ENCODE data around the gene NOS3. TPM values are rescaled to one million over a fixed set of nuclear protein-coding genes. Genes with fewer than 3 reads are reported as not detected.
A peak's percentile ranks its signal among the peaks of the same experiment; 100 is the strongest.

NOS3 gene
- total and polyA plus RNA-seq, 3 experiments from 2014 or later, result 5.2 to 10.6 (median 9.9) TPM

GRCh38 chr7:150954986-150955518, 35.8 kb upstream of the NOS3 start:
- no peak for DNase-seq
- H3K27me3 ChIP-seq (ENCODE audit: insufficient read depth, low read length, poor library complexity, severe bottlenecking), result peaks cover 7% of the 10 kb centered on the region
- Mint-ChIP-seq H3K9me3 (no peaks in the 10 kb centered on the region), H3K27me3 (peaks cover 29 to 40% of the 10 kb centered on the region in 2 donors), H3K36me3 (peaks cover 0 to 3% (median 0%) of the 10 kb centered on the region in 3 donors), H3K27ac (no peak overlapping the region), H3K4me3 (no peak overlapping the region), H3K4me1 (peaks cover 3 to 14% (median 7%) of the 10 kb centered on the region in 3 donors)
- H3K4me1 ChIP-seq (ENCODE audit: insufficient read depth, low read length), result no peaks in the 10 kb centered on the region
- H3K9me3 ChIP-seq (ENCODE audit: low read length), result no peaks in the 10 kb centered on the region
- ChIA-PET POLR2A (no interaction called here), CTCF (no interaction called here)
- peak overlapping the region; percentile 19 for H3K4me3 ChIP-seq (ENCODE audit: low read length)
- H3K27ac ChIP-seq (ENCODE audit: low read depth, low read length), result peak overlapping the region; percentile 79
- H3K36me3 ChIP-seq (ENCODE audit: insufficient read depth, low read length), result no peaks in the 10 kb centered on the region

- no peak for DNase-seq
- Mint-ChIP-seq H3K27me3 (peaks cover 29 to 40% of the 10 kb centered on the region in 2 donors), H3K27ac (no peak overlapping the region), H3K4me3 (no peak overlapping the region), H3K36me3 (peaks cover 0 to 3% (median 0%) of the 10 kb centered on the region in 3 donors), H3K9me3 (no peaks in the 10 kb centered on the region), H3K4me1 (peaks cover 3 to 14% (median 7%) of the 10 kb centered on the region in 3 donors)
- POLR2A ChIA-PET, result no interaction called here
- peak overlapping the region; percentile 79 for H3K27ac ChIP-seq (ENCODE audit: low read depth, low read length)
- H3K36me3 ChIP-seq (ENCODE audit: insufficient read depth, low read length), result no peaks in the 10 kb centered on the region
- H3K9me3 ChIP-seq (ENCODE audit: low read length), result no peaks in the 10 kb centered on the region
- H3K27me3 ChIP-seq (ENCODE audit: insufficient read depth, low read length, poor library complexity, severe bottlenecking), result peaks cover 7% of the 10 kb centered on the region
- CTCF ChIA-PET, result no interaction called here
- H3K4me3 ChIP-seq (ENCODE audit: low read length), result no peak overlapping the region
- H3K4me1 ChIP-seq (ENCODE audit: insufficient read depth, low read length), result no peaks in the 10 kb centered on the region
Measured at GRCh38 chr7:150955519-150956394, 35.1 kb upstream of the NOS3 start.

- H3K4me1 Mint-ChIP-seq, result peaks cover 3 to 14% (median 7%) of the 10 kb centered on the region in 3 donors
- CTCF ChIA-PET, result no interaction called here
- DNase-seq, result no peak
- Histone ChIP-seq H3K27ac (ENCODE audit: low read depth, low read length) (peak overlapping the region; percentile 69), H3K4me3 (ENCODE audit: low read length) (no peak overlapping the region), H3K36me3 (ENCODE audit: insufficient read depth, low read length) (no peaks in the 10 kb centered on the region), H3K9me3 (ENCODE audit: low read length) (no peaks in the 10 kb centered on the region), H3K4me1 (ENCODE audit: insufficient read depth, low read length) (no peaks in the 10 kb centered on the region), H3K27me3 (ENCODE audit: insufficient read depth, low read length, poor library complexity, severe bottlenecking) (peaks cover 7% of the 10 kb centered on the region)
- H3K27me3 Mint-ChIP-seq, result peaks cover 33 to 40% of the 10 kb centered on the region in 2 donors
- H3K9me3 Mint-ChIP-seq, result no peaks in the 10 kb centered on the region
- POLR2A ChIA-PET, result no interaction called here
- peak overlapping the region in 2 of 8 donors; percentile 63 to 86 for H3K27ac Mint-ChIP-seq
- H3K36me3 Mint-ChIP-seq, result peaks cover 0 to 3% (median 0%) of the 10 kb centered on the region in 3 donors
- no peak overlapping the region for H3K4me3 Mint-ChIP-seq
Measured at GRCh38 chr7:150956395-150957132, 34.3 kb upstream of the NOS3 start.

- H3K4me3 ChIP-seq (ENCODE audit: low read length), result no peak overlapping the region
- H3K27me3 Mint-ChIP-seq, result peaks cover 34 to 42% of the 10 kb centered on the region in 2 donors
- CTCF ChIA-PET, result no interaction called here
- H3K4me1 ChIP-seq (ENCODE audit: insufficient read depth, low read length), result no peaks in the 10 kb centered on the region
- H3K27me3 ChIP-seq (ENCODE audit: insufficient read depth, low read length, poor library complexity, severe bottlenecking), result peaks cover 7% of the 10 kb centered on the region
- DNase-seq, result no peak
- H3K36me3 ChIP-seq (ENCODE audit: insufficient read depth, low read length), result no peaks in the 10 kb centered on the region
- POLR2A ChIA-PET, result no interaction called here
- H3K27ac ChIP-seq (ENCODE audit: low read depth, low read length), result peak overlapping the region; percentile 69
- H3K9me3 ChIP-seq (ENCODE audit: low read length), result no peaks in the 10 kb centered on the region
- peaks cover 0 to 3% (median 0%) of the 10 kb centered on the region in 3 donors for H3K36me3 Mint-ChIP-seq
- peaks cover 3 to 14% (median 7%) of the 10 kb centered on the region in 3 donors for H3K4me1 Mint-ChIP-seq
- no peak overlapping the region for H3K4me3 Mint-ChIP-seq
- no peaks in the 10 kb centered on the region for H3K9me3 Mint-ChIP-seq
- H3K27ac Mint-ChIP-seq, result peak overlapping the region in 1 of 8 donors; percentile 86
Measured at GRCh38 chr7:150957133-150958020, 33.4 kb upstream of the NOS3 start.

- no peak for DNase-seq
- Mint-ChIP-seq H3K27me3 (peaks cover 37 to 48% of the 10 kb centered on the region in 2 donors), H3K4me3 (no peak overlapping the region), H3K4me1 (peaks cover 3 to 17% (median 7%) of the 10 kb centered on the region in 3 donors), H3K9me3 (no peaks in the 10 kb centered on the region), H3K36me3 (peaks cover 0 to 3% (median 0%) of the 10 kb centered on the region in 3 donors), H3K27ac (no peak overlapping the region)
- Histone ChIP-seq H3K4me1 (ENCODE audit: insufficient read depth, low read length) (no peaks in the 10 kb centered on the region), H3K27me3 (ENCODE audit: insufficient read depth, low read length, poor library complexity, severe bottlenecking) (peaks cover 7% of the 10 kb centered on the region), H3K27ac (ENCODE audit: low read depth, low read length) (no peak overlapping the region), H3K9me3 (ENCODE audit: low read length) (no peaks in the 10 kb centered on the region), H3K4me3 (ENCODE audit: low read length) (no peak overlapping the region), H3K36me3 (ENCODE audit: insufficient read depth, low read length) (no peaks in the 10 kb centered on the region)
- ChIA-PET POLR2A (no interaction called here), CTCF (no interaction called here)
Measured at GRCh38 chr7:150958062-150958552, 32.7 kb upstream of the NOS3 start.

- Mint-ChIP-seq H3K27me3 (peaks cover 37 to 49% of the 10 kb centered on the region in 2 donors), H3K4me1 (peaks cover 3 to 17% (median 7%) of the 10 kb centered on the region in 3 donors), H3K9me3 (no peaks in the 10 kb centered on the region), H3K27ac (no peak overlapping the region), H3K36me3 (peaks cover 0 to 3% (median 0%) of the 10 kb centered on the region in 3 donors), H3K4me3 (no peak overlapping the region)
- H3K36me3 ChIP-seq (ENCODE audit: insufficient read depth, low read length), result no peaks in the 10 kb centered on the region
- peak overlapping the region; percentile 76 for H3K27ac ChIP-seq (ENCODE audit: low read depth, low read length)
- no peaks in the 10 kb centered on the region for H3K9me3 ChIP-seq (ENCODE audit: low read length)
- ChIA-PET POLR2A (no interaction called here), CTCF (interaction anchor here (2.5 kb wide), 1 partner anchor 11 kb away, joined by 7 read pairs; no protein-coding TSS in a partner anchor)
- H3K4me1 ChIP-seq (ENCODE audit: insufficient read depth, low read length), result no peaks in the 10 kb centered on the region
- no peak overlapping the region for H3K4me3 ChIP-seq (ENCODE audit: low read length)
- peaks cover 7% of the 10 kb centered on the region for H3K27me3 ChIP-seq (ENCODE audit: insufficient read depth, low read length, poor library complexity, severe bottlenecking)
- DNase-seq, result no peak
Measured at GRCh38 chr7:150958597-150958996, 32.2 kb upstream of the NOS3 start.

GRCh38 chr7:150959081-150959480, 31.7 kb upstream of the NOS3 start:
- no peak overlapping the region for H3K4me3 ChIP-seq (ENCODE audit: low read length)
- H3K27ac ChIP-seq (ENCODE audit: low read depth, low read length), result peak overlapping the region; percentile 76
- Mint-ChIP-seq H3K27me3 (peaks cover 34 to 49% of the 10 kb centered on the region in 2 donors), H3K9me3 (no peaks in the 10 kb centered on the region), H3K36me3 (peaks cover 0 to 3% (median 0%) of the 10 kb centered on the region in 3 donors), H3K4me1 (peaks cover 3 to 17% (median 7%) of the 10 kb centered on the region in 3 donors), H3K4me3 (no peak overlapping the region), H3K27ac (no peak overlapping the region)
- no peak for DNase-seq
- H3K36me3 ChIP-seq (ENCODE audit: insufficient read depth, low read length), result no peaks in the 10 kb centered on the region
- ChIA-PET CTCF (interaction anchor here (1.0 to 2.5 kb wide), 2 partner anchors 11 kb away, joined by 3 to 7 read pairs; no protein-coding TSS in a partner anchor), POLR2A (no interaction called here)
- peaks cover 7% of the 10 kb centered on the region for H3K27me3 ChIP-seq (ENCODE audit: insufficient read depth, low read length, poor library complexity, severe bottlenecking)
- no peaks in the 10 kb centered on the region for H3K9me3 ChIP-seq (ENCODE audit: low read length)
- H3K4me1 ChIP-seq (ENCODE audit: insufficient read depth, low read length), result peaks cover under 1% of the 10 kb centered on the region

Data from CD8-positive, alpha-beta memory T cell (primary cell).